ENCODE results near the gene ANKRD24.
"Not testable (repeated sequence)": the region's sequence is repeated elsewhere in the genome, so short reads cannot be mapped to it uniquely, and the experiment has no call there.

The ANKRD24 gene

DNA sequence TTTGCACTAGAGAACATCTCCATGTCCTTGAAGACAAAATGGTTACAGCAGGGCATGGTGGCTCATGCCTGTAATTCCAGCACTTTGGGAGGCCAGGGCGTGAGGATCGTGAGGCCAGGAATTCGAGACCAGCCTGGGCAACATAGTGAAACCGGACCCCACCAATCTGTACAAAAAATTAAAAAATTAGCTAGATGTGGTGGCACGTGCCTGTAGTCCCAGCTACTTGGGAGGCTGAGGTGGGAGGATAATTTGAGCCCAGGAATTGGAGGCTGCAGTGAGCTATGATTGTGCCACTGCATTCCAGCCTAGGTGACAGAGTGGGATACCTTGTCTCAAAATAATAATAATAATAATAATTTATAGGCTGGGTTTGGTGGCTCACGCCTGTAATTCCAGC is 47.7 kb downstream of the ANKRD24 start:
- DNase-seq (ENCODE audit: low read depth): not testable (repeated sequence)

DNA sequence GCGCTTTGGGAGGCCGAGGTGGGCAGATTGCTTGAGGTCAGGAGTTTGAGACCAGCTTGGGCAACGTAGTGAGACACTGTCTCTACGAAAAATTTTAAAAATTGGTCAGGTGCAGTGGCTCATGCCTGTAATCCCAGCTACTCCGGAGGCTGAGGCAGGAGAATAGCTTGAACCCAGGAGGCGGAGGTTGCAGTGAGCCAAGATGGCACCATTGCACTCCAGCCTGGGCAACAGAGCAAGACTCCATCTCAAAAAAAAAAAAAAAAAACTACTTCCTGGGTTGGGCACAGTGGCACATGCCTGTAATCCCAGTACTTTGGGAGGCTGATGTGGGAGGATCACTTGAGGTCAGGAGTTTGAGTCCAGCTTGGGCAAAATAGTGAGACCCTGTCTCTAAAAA is 49.0 kb downstream of the ANKRD24 start:
- DNase-seq (ENCODE audit: low read depth): not testable (repeated sequence)

DNA sequence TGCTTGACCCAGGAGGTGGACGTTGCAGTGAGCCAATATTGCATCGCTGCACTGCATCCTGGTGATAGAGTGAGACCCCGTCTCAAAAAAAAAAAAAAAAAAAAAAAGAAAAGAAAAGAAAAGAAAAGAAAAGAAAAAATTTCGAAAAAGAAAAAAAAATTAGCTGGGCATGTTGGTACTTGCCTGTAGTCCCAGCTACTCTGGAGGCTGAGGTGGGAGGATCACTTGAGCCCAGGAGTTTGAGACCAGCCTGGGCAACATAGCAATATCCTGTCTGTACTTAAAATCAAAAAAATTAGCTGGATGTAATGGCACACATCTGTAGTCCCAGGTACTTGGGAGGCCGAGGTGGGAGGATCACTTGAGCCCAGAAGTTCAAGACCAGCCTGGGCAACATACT is 49.6 kb downstream of the ANKRD24 start:
- not testable (repeated sequence) for DNase-seq (ENCODE audit: low read depth)

DNA sequence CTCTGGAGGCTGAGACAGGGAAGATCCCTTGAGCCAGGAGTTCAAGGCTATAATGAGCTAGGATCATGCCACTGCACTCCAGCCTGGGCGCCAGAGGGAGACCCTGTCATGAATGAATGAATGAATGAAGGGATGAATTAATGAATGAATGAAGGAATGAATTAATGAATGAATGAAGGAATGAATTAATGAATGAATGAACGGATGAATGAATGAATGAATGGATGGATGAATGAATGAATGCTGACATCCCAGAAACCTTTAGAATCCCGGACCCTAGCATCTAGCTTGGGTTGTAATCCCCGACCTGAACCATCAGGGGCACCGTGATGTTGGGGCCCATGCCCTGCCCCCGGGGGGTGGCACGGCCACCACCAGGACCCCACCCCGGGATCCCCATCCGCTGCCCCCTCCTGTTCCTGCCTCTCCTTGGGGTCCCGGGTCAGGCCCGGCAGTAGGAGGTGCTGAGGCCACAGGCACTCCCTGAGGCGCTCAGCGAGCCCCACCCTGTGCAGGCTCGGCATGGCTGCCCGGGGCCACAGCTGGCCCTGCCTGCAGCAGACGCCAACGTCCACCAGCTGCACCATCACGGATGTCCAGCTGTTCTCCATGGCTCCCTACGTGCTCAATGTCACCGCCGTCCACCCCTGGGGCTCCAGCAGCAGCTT is 50.3 kb downstream of the ANKRD24 start:
- no peak for DNase-seq (ENCODE audit: low read depth)

DNA sequence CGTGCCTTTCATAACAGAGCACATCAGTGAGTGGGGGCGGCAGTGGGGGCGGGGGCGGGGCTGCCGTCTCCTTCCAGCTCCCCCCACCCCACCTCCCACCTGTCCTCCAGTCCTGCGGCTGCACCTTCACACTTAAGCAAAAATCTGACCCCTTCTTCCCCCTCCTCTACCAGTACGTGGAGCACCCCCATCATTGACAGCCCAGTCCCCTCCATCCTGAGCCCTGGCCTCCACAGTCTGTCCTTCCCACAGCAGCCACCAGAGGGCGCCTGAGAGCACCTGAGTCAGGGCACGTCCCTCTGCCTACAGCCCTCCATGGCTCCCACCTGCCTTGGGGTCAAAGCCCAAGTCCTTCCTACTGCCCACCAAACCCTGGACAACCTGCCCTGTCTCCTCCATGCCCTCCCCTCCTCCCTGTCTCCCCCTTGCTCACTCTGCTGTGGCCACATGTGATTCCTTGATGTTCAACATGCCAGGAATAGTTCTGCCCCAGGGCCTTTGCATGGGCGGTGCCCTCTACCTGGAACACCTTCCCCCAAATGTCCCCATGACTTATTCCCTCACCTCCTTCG is 50.9 kb downstream of the ANKRD24 start:
- DNase-seq (ENCODE audit: low read depth): peak; percentile 48

DNA sequence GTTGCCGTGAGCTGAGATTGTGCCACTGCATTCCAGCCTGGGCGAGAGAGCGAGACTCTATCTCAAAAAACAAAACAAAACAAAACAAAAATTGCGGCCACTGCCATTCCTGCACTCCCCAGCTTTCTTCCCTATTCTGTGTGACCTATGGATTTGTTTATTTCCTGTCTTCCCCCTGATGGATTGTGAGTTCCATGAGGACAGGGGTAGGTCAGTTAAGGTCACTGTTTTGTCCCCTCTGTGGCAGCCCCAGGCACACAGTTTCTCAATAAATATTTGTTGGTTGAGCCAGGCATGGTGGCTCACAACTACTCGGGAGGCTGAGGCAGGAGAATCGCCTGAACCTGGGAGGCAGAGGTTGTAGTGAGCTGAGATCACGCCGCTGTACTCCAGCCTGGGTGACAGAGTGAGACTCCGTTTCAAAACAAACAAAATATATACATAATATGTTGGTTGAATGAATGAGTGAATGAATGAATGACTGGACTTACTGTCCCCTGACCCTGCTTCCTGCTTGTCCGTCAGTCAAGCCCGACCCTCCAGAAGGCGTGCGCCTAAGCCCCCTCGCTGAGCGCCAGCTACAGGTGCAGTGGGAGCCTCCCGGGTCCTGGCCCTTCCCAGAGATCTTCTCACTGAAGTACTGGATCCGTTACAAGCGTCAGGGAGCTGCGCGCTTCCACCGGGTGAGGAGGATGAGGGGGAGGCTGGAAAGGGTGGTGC is 51.8 kb downstream of the ANKRD24 start:
- no peak for DNase-seq (ENCODE audit: low read depth)

DNA sequence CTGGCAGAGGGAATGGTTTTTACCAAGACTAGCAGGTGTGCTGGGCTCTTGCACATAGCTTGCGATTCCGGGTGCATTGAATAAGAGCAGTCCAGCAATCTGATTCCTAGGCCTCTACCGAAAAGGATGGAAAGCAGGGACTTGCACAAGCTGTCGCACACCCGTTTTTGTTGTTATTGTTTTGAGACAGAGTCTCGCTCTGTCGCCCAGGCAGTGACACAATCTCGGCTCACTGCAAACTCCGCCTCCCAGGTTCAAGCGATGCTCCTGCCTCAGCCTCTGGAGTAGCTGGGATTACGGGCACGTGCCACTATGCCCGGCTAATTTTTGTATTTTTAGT is 52.3 kb downstream of the ANKRD24 start:
- DNase-seq (ENCODE audit: low read depth): no peak

DNA sequence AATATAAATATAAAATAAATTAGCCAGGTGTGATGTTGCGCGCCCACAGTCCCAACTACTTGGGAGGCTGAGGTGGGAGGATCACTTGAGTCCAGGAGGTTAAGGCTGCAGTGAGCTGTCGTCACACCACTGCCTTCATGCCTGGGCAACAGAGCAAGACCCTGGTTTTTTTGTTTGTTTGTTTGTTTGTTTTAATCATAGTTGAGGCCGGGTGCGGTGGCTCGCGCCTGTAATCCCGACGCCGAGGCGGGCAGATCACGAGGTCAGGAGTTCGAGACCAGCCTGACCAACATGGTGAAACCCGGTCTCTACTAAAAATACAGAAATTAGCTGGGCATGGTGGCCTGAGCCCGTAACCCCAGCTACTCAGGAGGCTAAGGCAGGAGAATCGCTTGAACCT is 55.0 kb downstream of the ANKRD24 start:
- not testable (repeated sequence) for DNase-seq (ENCODE audit: low read depth)

DNA sequence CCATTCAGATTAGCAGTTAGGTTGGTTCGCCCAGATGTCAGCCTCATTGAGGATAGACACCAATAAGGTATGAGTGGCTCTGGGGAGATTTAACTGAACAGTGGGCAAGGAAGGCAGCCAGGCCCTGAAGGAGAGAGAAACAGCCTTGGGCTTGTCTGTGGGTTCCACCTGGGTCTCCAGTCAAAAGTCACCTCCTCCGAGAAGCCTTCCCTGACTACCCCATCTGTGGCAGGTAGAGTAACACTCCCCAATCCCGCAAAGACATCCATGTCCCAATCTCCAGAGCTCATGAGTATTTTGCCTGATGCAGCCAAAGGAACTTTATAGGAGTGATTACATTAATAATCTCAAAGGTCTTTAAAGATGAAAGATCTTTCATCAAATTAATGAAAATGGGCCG is 56.3 kb downstream of the ANKRD24 start:
- no peak for DNase-seq (ENCODE audit: low read depth)

DNA sequence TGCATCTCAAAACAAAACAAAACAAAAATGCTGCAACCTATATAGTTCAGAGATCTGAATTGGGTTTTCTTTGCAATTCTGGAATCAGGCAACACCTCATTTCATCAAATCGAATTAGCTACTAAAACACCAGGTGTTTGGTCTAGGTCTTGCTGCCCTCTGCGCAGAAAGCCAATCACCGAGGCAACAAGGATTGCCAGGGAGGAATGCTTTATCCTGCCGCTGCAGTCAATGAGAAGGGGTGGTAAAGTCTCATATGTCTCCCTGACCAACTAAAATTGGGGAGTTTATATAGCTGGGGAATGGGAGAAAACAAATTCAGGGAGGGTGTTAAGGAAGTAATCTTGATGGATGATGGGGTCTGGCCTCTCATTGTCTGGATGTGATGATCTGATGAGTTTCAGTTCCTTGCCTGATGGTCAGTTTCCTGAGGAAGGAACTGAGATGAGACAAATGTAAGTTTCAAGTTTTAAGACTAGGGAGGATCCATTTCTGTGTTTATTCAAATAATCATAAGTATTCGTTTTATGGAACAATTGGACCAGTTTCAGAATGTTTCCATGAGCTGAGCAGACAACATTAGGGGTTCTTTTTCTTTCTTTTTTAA is 59.4 kb downstream of the ANKRD24 start:
- DNase-seq (ENCODE audit: low read depth): no peak

DNA sequence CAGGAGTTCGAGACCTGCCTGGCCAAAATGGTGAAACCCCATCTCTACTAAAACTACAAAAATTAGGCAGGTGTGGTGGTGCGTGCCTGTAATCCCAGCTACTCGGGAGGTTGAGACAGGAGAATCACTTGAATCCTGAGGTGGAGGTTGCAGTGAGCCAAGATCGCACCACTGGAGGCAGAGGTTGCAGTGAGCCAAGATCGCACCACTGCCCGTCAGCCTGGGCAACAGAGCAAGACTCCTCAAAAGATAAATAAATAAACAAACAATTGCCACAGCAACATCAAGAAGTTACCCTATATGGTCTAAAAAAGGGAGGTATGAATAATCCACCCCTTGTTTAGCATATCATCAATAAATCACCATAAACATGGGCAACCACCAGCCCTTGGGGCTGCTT is 63.4 kb downstream of the ANKRD24 start:
- not testable (repeated sequence) for DNase-seq (ENCODE audit: low read depth)

DNA sequence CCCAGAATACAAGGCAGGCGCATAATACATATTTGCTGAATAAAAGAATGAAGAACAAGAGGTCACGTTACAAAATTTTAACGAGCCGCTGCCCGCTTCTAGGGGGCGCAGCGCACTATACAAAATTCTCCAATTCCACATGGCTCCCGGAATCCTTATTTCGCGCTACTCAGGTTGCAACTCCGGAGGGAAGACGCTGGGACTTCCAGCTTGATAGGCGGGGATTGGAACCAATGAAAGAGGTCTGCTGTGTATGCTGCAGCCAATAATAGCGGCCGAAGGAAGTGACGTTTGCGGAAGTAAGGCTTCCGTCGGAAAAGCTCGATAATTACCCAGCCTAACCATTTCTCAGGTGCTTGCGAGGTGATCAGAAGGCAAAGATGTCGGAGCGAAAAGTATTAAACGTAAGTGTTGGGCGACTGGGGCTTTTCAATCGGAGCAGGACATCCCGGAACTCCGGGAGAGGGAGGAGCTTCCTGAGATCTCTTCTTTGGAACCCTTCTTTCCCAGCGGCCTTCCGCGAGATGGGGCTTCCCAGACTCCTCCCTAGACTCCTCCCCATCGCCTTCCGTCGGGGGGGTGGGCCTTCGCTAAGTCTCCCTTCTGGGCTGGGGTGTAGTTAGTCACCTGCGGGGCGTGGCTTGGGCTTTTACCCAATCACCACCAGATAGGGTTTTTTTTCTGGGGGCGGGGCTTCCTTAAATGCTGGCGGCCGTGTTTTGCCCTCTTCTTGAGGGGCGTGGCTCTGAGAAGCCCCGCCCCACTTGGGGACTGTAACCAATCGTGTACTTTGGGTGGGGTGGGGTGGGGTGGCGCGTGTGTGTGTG is 64.5 kb downstream of the ANKRD24 start, which contains the start of gene YJU2:
Gene YJU2 (plus strand): TSS at position 314 of the 827 bp plus-strand sequence. CDS start 67 bp downstream, at position 381.
- peak; percentile 100 for DNase-seq (ENCODE audit: low read depth)

DNA sequence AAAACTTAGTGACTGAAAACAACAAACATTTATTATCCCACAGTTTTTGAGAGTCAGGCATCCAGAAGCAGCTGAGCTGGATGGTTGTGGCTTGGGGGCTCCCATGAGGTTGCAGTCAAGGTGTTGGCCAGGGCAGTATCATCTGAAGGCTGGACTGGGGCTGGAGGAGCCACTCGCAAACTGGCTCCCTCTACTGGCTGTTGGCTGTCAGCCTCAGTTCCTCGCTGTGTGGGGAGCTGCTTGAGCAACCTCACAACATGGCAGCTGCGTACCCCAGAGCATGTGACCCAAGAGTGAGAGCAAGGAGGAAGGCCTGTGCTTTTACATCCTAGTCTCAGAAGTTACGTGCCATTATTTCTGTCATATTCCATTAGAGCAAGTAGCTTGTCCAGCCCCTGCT is 74.1 kb downstream of the ANKRD24 start:
- DNase-seq (ENCODE audit: low read depth): peak; percentile 25

DNA sequence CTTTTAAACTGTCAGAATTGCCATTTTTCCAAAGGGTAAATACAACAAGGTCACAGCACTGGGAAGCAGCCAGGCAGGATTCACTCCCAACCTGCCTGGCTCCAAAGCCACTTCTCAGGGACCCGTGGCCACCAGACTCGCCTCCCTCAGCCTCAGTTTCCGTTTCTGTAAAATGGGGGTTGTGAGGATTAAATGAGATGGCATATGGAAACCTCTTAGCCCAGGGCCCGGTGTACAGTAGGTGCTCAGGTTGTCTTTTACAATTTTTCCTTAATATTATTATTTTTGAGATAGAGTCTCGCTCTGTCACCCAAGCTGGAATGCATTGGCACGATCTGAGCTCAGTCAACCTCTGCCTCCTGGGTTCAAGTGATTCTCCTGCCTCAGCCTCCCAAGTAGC is 74.5 kb downstream of the ANKRD24 start:
- no peak for DNase-seq (ENCODE audit: low read depth)

DNA sequence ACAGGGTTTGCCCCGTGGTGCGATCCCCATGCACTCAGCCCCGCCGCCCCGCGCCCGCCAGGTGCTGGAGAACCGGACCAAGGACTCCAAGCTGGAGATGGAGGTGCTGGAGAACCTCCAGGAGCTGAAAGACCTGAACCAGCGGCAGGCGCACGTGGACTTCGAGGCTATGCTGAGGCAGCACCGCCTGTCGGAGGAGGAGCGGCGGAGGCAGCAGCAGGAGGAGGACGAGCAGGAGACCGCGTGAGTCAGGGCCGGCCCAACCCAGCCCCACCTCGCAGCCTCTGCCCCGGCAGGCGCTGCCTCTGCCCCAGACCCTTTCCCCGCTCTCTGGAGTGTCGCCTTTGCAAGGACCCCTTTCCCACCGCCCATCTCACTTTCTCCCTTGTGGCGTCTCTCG is 75.7 kb downstream of the ANKRD24 start:
- DNase-seq (ENCODE audit: low read depth): no peak

DNA sequence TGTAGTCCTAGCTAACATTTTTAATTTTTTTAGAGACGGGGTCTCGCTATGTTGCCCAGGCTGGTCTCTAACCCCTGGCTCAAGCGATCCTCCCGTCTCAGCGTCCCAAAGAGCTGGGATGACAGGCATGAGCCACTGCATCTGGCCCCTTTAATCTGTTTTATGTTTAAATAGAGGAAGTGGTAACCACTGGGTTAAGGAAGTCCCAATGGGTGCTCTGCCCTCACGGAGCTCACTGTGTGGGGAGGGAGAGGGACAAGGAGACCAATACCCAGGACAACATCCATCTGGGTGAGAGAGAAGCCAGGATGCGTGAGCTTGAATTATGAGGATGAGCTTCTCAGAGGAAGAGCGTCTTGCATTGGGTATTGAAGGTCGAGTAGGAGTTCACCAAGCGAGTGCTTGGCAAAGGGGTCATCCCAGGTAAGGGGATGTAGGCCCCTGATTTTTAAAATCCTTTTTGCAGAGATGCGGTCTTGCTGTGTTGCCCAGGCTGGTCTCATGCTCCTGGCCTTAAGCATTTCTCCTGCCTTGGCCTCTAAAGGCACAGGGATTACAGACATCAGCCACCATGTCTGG is 78.2 kb downstream of the ANKRD24 start:
- DNase-seq (ENCODE audit: low read depth): no peak

DNA sequence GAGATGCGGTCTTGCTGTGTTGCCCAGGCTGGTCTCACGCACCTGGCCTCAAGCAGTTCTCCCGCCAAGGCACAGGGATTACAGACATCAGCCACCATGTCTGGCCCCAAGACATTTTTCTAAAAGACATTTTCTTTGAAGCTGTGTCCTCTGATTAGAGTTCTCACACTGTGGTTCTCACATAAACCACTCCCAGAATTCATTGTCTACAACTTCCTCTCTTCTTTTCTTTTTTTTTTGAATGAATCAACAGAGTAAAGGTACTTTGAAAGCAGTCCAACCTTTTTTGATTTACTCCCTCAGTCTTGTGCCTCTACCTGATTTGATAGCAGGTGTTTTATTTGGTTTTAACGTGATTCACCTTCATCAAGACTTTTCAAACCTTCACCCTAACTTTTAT is 82.3 kb downstream of the ANKRD24 start:
- no peak for DNase-seq (ENCODE audit: low read depth)

DNA sequence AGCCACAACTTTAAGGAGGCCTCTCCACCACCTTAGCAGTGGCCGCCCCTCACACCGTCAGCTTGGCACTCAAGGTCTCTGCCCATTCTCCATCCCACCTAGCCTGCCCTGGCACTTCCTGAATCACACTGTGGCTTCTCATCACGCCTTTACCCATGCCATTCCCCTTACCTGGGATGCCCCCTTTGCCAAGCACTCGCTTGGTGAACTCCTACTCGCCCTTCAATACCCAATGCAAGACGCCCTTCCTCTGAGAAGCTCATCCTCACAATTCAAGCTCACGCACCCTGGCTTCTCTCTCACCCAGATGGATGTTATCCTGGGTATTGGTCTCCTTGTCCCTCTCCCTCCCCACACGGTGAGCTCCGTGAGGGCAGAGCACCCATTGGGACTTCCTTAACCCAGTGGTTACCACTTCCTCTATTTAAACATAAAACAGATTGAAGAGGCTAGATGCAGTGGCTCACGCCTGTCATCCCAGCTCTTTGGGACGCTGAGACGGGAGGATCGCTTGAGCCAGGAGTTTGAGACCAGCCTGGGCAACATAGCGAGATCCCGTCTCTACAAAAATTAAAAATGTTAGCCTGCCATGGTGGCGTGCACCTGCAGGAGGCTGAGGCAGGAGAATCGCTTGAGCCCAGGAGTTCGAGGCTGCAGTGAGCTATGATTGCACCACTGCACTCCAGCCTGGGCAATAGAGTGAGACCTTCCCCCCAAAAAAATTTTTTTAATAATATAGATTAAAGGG is 83.9 kb downstream of the ANKRD24 start:
- DNase-seq (ENCODE audit: low read depth): no peak

DNA sequence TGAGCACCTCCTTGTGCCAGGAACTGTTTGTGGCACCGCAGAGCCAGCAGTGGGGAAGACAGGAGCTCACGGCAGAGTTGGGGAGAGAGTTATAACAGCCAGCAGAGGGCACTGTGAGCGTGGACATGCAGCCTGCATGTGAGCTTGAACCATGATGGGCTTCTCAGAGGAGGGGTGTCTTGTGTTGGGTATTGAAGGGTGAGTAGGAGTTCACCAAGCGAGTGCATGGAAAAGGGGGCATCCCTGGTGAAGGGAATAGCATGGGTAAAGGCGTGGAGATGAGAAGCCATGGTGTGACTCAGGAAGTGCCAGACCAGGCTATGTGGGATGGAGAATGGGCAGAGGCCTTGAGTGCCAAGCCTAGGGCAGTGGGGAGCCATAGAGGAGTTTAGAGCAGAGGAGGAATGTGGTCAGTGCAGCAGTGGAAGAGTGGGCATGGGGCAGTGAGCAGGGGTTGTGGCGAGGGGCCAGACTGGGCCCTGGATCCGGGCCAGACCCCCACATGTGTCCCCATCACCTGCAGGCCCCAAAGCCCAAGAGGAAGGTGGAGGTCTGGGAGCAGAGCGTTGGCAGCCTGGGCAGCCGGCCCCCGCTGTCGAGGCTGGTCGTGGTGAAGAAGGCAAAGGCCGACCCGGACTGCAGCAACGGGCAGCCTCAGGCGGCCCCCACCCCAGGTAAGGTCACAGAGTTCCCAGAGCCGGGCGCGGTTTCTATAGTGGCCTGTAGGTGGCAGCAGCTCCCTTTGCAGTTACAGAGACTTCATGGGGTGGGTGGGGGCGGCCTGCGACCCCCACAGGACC is 84.8 kb downstream of the ANKRD24 start:
- peak; percentile 78 for DNase-seq (ENCODE audit: low read depth)
